ENCODE measurements around the gene IL17RE. TPM values are rescaled to one million over a fixed set of nuclear protein-coding genes. Genes with fewer than 3 reads are reported as not detected.

Gene IL17RE
- total and polyA plus RNA-seq, 2 of the 13 experiments (the other 11 are each of a cell fraction or from before 2014, with no cell fraction given), result 14.5 to 24.1 TPM

DNA sequence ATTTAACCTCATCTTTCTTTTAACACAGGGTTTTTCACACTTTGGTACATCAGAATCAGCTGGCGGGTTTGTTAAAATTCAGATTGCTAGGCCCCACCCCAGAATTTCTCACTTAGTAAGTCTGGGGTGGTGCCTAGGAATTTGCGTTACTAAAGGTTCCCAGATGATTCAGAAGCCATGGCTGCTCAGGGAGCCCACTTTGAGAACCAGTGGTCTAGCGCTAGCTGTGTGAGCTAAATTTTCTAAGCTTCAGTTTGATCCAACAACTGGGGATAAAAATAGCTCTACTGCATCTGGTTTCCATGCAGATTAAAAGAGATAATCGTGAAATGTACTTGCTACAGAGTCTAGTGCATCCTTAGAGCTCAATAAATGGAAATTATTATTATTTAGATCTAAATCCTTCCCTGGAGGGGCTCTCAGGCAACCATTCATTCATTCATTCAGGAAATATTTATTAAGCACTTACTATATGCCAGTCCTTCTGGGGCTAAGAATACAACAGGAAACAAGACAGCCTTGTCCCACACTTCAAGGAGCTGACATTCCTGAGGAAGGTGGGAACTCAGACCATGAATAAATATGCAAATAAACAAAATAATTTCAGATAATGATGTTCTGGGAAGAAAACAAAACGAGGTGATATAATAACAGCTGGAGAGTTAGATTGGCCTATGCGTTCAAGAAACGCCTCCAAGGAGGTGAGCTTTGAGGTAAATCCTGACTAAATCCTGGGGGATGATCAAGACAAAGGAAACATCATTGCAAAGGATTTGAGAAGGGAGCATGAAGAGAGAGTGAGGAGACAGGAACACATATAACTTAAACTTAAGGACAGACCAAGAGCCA lies 18.7 kb upstream of the IL17RE start (continued):
- TF ChIP-seq, protein P1, sequence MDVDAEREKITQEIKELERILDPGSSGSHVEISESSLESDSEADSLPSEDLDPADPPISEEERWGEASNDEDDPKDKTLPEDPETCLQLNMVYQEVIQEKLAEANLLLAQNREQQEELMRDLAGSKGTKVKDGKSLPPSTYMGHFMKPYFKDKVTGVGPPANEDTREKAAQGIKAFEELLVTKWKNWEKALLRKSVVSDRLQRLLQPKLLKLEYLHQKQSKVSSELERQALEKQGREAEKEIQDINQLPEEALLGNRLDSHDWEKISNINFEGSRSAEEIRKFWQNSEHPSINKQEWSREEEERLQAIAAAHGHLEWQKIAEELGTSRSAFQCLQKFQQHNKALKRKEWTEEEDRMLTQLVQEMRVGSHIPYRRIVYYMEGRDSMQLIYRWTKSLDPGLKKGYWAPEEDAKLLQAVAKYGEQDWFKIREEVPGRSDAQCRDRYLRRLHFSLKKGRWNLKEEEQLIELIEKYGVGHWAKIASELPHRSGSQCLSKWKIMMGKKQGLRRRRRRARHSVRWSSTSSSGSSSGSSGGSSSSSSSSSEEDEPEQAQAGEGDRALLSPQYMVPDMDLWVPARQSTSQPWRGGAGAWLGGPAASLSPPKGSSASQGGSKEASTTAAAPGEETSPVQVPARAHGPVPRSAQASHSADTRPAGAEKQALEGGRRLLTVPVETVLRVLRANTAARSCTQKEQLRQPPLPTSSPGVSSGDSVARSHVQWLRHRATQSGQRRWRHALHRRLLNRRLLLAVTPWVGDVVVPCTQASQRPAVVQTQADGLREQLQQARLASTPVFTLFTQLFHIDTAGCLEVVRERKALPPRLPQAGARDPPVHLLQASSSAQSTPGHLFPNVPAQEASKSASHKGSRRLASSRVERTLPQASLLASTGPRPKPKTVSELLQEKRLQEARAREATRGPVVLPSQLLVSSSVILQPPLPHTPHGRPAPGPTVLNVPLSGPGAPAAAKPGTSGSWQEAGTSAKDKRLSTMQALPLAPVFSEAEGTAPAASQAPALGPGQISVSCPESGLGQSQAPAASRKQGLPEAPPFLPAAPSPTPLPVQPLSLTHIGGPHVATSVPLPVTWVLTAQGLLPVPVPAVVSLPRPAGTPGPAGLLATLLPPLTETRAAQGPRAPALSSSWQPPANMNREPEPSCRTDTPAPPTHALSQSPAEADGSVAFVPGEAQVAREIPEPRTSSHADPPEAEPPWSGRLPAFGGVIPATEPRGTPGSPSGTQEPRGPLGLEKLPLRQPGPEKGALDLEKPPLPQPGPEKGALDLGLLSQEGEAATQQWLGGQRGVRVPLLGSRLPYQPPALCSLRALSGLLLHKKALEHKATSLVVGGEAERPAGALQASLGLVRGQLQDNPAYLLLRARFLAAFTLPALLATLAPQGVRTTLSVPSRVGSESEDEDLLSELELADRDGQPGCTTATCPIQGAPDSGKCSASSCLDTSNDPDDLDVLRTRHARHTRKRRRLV (CRISPR knock-in tag; IDR thresholded peaks at IDR 0.05), result no peak
- no peak for TF ChIP-seq SP140L (CRISPR knock-in tag; IDR thresholded peaks at IDR 0.05; ENCODE audit: borderline replicate concordance)

DNA sequence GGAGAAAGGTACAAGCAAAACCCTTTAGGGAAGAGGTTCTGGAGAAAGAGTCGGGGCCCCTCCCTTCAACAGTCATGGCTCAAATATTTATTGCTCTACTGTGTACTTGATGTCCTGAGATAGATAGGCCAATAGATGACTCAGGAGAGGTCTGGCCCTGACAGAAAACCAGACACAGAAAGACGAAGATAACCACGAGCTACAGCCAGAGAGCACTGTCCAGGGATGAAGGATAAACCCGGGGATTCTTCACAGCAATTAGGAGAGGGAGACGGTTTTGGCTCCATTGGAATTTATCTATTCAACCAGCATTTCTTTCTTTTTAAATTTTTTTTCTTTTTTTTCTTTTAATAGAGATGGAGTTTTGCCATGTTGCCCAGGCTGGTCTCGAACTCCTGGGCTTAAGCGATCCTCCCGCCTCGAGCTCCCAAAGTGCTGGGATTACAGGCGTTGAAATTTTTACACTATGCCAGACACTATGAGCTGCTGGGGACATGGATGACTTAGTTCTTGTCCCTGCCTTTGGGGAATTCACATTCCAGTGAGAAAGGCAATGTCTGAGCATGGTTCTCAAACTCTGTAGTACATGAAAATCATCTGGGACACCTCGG lies 18.0 kb upstream of the IL17RE start:
- ChIA-PET CTCF (ENCODE audit: low intra/inter-chr PET ratio, low total read pairs) (no interaction called here), POLR2A (interaction anchor here (1.3 to 2.0 kb wide), 4 partner anchors 13 to 48 kb away, joined by 4 to 7 read pairs (median 5); partner anchors contain the start of genes CRELD1 and IL17RE)
- no peak overlapping the region for H2AFZ ChIP-seq (ENCODE audit: low read length)
- FAIRE-seq, result no peak
- 39% methylated on average over 11 of the region's 11 CpGs for WGBS (ENCODE audit: low lambda C conversion rate)
- ATAC-seq, result peak; percentile 52; the same call in 2 of the 3 replicates
- no peaks in the 10 kb centered on the region for H3K9me3 ChIP-seq (ENCODE audit: low read length)
- H3K36me3 ChIP-seq (replicated peaks in 1 of 2; ENCODE audit: control insufficient read depth in 1 of 2, insufficient read depth in 2 of 2, low read length in 2 of 2), result no peaks in the 10 kb centered on the region
- in situ Hi-C loops (cut with HindIII; ENCODE audit: extremely low pct_ligation_motif_present, low pct_unique_long_range_greater_than_20kb) (no loop called here), intact Hi-C loops (cut with micrococcal nuclease; ENCODE audit: unreplicated experiment) (no loop called here)
- DNase-seq (ENCODE audit: low spot score), result peak; percentile 29
- no peak overlapping the region for H3K9ac ChIP-seq (ENCODE audit: insufficient read depth, low read depth, low read length)
- no peaks in the 10 kb centered on the region for H3K79me2 ChIP-seq (ENCODE audit: insufficient read depth, low read length)
- H3K4me2 ChIP-seq (ENCODE audit: low read depth, low read length), result no peak overlapping the region; the same call in 1 of the 2 replicates
- no TSS peak for BruUV-seq (replicated peaks)
- H3K4me1 ChIP-seq (ENCODE audit: insufficient read depth, low read length), result peaks cover 33% of the 10 kb centered on the region
- H3K27me3 ChIP-seq (ENCODE audit: control insufficient read depth in 1 of 2, insufficient read depth in 2 of 2, low read length in 2 of 2), result no peaks in the 10 kb centered on the region
- H3K27ac ChIP-seq (ENCODE audit: extremely low read length, insufficient read depth, low read length), result no peak overlapping the region
- H4K20me1 ChIP-seq (ENCODE audit: insufficient read depth, low read length), result no peaks in the 10 kb centered on the region
- peak; percentile 42 for TF ChIP-seq FOSL2 (CRISPR knock-in tag; IDR thresholded peaks at IDR 0.05)
- peak; percentile 90 for TF ChIP-seq ZNF263 (CRISPR knock-in tag; IDR thresholded peaks at IDR 0.05)
- no peak for TF ChIP-seq MATR3 (CRISPR knock-in tag; IDR thresholded peaks at IDR 0.05)
- no peak for TF ChIP-seq ZNF296 (CRISPR knock-in tag; conservative IDR thresholded peaks at IDR 0.05)
- no peak for TF ChIP-seq BORCS8-MEF2B (CRISPR knock-in tag; IDR thresholded peaks at IDR 0.05)
- no peak overlapping the region for H3K4me3 ChIP-seq (replicated peaks in 1 of 3; ENCODE audit: insufficient read depth in 1 of 3, low read depth in 2 of 3, low read length in 3 of 3)

All from HepG2 (cell line).